Measurements from ENCODE around the gene STX2. TPM values are rescaled to one million over a fixed set of nuclear protein-coding genes. Genes with fewer than 3 reads are reported as not detected.
"Not testable (repeated sequence)": the region's sequence is repeated elsewhere in the genome, so short reads cannot be mapped to it uniquely, and the experiment has no call there.

STX2 gene
- total RNA-seq, 1 donor from 2014 or later, result 12.4 TPM

- no peak for DNase-seq (ENCODE audit: low spot score)
These were observed 74.4 kb downstream of the STX2 start for GRCh38 chr12:130764475-130765185.

GRCh38 chr12:130764073-130764472, 75.0 kb downstream of the STX2 start:
- DNase-seq (ENCODE audit: low spot score), result no peak

- DNase-seq (ENCODE audit: low spot score), result no peak
These were observed 76.8 kb downstream of the STX2 start for GRCh38 chr12:130762319-130762675.

DNA sequence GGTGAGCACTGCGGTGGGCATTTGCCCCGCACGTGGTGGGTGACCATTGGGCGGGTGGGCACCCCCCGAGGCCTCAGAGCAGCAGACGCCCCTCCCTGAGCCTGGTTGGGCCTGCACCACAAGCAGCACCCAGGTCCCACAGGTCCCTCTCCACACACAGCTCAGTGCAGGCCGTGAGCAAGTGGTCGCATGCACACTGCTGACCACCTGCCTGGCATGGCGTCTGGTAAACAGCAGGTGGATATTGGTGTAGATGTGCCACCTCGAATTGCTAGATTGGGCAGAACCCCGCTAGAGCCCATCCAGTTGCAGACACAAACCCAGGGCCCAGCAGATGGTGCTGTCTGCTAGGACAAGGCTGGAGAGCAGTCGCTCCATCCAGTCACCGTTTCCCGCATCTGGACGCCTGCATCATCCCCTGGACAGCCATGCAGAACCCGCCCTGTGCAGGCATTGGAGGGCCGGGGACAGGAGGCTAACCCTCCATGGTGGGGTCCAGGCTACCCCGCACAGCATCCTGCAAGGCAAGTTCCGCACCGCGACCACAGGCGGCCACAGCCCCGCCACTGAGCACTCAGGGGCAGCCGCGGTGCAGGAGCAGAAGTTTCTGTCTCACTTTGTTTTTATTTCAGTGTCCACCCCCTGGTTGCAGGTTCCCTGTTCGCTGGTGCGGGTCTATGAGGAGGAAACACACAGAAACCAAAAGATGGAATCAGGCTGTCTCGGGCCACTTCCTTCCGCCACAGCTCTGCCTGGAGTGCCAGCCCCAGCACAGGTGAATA, 77.3 kb downstream of the STX2 start:
- DNase-seq (ENCODE audit: low spot score), result peak; percentile 54

GRCh38 chr12:130754234-130754901, 84.7 kb downstream of the STX2 start:
- DNase-seq (ENCODE audit: low spot score), result no peak

DNA sequence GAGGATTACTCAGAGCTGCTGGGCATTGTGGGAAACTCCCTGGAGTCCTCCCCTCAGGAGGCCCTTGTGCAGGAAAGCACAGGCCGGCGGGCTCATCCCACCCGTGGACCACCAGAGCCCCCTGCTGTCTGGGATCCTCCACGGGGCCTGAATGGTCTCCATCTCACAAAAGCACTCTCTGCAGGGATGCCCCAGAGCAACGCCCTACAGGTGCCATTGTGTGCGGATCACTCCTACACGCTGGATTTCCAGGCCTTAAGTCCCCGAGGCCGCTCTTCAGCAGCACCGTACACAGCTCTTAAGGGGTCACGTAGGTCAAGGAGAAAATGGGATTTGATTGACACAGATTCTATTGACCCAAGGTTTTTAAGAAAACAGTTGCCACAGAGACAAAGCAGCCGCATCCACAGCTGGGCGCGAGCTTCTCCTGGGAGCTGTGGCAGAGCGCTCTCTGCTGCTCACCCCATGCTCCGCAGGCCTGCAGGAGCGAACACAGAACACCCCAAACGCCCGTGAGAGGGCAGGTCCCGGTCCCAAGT, 86.3 kb downstream of the STX2 start:
- no peak for DNase-seq (ENCODE audit: low spot score)

DNA sequence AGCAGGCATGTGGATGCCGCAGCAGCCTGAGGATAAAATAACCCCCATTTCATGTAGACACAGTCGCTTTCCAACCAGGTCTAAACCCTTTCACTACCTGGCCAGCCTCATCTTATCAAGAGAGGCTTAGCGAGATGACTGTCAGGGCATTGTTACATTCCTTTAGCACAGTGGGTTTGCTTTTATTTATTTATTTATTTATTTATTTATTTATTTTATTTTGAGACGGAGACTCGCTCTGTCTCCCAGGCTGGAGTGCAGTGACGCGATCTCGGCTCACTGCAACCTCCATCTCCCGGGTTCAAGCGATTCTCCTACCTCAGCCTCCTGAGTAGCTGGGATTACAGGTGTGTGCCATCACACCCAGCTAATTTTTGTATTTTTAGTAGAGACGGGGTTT, 87.0 kb downstream of the STX2 start:
- DNase-seq (ENCODE audit: low spot score), result not testable (repeated sequence)

DNA sequence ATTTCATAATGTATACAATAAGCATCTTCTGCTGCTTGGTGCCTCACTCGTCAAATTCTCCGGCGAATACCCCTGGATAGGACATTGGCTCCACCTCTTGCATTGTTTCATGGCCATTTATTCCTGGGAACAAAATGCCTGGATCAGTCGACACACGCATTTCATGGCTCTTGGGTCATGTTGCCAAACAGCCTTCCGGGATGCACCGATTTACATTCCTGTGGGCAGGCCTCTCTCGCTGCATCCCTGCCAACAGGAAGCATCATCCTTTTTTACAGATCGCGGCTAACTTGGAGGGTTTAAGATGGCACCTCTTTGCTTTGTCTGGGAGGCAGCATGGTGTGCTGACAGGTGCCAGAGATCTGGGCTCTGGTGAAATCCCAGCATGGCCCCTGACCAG, 90.3 kb downstream of the STX2 start:
- no peak for DNase-seq (ENCODE audit: low spot score)

DNA sequence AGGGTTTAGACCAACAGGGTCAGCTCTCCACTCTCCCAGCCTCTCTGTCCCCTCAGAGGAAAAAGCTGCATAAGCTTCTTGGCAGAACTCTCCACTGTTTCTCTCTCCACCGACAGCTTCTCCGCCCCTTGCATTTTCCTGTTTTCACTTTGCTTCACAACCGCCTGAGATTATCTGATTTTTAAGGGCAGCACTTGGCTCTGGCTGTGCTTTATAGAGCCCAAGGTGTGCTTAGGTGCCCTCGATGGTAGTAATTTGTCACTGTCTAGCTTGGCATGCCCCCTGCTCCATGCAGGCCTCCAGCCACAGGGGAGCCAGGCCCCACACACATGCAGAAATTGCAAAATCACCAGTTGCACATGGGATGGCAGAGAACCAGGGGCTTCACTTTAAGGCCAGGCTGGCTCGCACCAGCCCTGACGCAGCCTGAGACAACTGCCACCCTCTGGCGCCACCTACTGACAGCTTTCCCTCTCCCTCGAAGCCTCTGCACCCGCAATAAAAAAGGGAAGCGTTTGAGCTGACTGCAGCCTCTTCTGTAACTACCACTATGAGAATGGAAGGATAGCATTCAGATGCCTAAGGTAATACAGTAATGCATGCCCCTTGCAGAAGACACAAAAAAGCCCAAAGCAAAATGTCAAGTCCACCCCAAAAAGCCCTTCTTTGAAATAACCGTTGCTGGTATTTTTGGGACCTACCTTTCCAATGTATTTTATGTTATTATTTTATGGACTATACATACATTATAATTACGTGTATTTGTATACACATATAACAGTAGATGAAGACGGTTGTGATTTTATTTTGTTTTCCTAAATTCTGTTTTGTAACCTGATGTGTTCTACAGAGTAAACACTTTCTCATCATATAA, 90.9 kb downstream of the STX2 start:
- DNase-seq (ENCODE audit: low spot score), result peak; percentile 84

- no peak for DNase-seq (ENCODE audit: low spot score)
These were observed 92.5 kb downstream of the STX2 start for GRCh38 chr12:130746546-130746945.

DNA sequence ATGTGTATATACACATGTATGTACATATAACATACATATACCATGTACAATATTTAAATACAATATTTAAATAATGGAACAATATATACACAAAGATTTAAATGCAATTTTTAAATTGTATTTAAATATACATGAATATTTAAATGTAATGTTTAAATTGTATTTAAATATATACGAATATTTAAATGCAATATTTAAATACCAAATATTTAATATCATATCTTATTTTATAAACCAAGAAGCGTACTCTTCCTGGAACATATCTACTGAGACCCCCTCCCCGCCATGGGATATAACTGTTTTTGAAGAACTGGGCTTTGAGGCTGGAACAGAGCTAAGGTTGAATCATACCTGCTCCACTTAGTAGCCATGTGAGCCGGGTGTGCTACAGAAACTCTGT, 93.1 kb downstream of the STX2 start:
- DNase-seq (ENCODE audit: low spot score), result no peak

- no peak for DNase-seq (ENCODE audit: low spot score)
These were observed 94.8 kb downstream of the STX2 start for GRCh38 chr12:130744274-130744673.

- no peak for DNase-seq (ENCODE audit: low spot score)
These were observed 95.4 kb downstream of the STX2 start for GRCh38 chr12:130743606-130744005.

DNA sequence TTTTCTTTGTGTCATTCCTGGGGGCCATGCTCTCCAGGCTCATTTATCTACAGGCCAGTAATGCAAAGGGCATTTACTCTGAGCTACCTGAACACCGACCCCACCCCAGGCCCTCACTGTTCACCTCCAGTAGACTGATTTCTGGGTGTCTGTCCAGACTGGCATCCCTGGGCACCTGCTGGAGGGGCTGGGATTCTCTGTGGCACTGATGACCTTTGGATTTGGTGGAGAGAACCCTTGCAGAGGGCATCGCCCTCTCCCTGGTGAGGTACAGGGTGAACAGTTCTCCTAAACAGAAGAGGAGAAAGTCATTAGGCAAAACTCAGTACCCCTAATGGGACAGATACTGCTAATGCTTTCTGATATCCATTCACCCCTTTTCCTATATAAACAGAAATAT, 95.9 kb downstream of the STX2 start:
- no peak for DNase-seq (ENCODE audit: low spot score)

DNA sequence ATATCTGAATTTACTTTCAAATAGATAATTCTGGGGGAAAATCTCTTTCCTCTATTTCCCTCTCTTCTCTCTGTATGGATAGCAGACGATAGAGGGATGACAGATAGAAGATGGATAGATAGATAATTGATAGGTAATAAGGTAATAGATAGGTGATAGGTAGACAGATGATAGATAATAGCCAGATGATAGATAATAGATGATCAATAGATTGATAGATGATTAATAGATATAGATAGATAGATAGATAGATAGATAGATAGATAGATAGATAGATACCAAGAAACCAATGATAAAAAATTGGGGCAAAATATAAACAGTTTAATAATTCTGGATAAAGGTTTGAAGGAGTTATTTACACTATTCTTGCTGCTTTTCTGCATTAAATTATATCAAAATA, 96.3 kb downstream of the STX2 start:
- DNase-seq (ENCODE audit: low spot score), result no peak

DNA sequence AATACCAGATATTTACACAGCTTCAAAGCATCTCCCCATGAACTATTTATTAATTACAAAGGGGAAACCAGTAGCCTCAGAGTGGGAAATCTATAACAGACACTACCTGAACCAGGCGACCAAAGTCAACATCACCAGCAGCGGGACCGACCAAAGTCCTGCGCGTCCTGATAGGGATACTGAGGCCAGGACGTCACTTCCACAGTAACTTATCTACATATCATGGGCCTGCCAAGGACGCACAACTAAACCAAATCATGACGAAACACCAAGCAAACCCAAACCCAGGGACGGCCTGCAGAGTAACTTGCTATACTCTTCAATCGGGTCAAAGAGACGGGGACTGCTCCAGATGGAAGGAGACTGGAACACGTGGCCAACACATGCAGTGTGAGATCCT, 96.9 kb downstream of the STX2 start:
- no peak for DNase-seq (ENCODE audit: low spot score)

Other genes with a start within 250 kb of the STX2 start
- 0.57 TPM for gene RIMBP2, start 123.0 kb downstream of the STX2 start, total RNA-seq
- 493 TPM for gene RAN, start 32.8 kb upstream of the STX2 start, total RNA-seq
- 80.2 TPM for gene ADGRD1, start 114.7 kb upstream of the STX2 start, total RNA-seq